Tibial nerve (tissue), 4 donors: ENCODE measurements around the gene SP5.

Experiments
- EP300 ChIP-seq, 2 donors: sonication (generic); formaldehyde crosslinking; IDR thresholded peaks; one replicate each; pipeline ENCODE4 v1.6.1; 2017; ENCODE audit warnings: antibody characterized with exemption in 2 of 2, mild to moderate bottlenecking in 1 of 2
- POLR2A ChIP-seq, 2 donors: fragments of 450-650 bp; IDR thresholded peaks; one replicate each; pipeline ENCODE4 v1.6.1; 2017; ENCODE audit warnings: antibody characterized with exemption in 2 of 2, mild to moderate bottlenecking in 2 of 2, moderate library complexity in 2 of 2
- TF ChIP-seq, protein P1 (sequence below), 5 experiments: fragments of 200-600 bp in 3 of 5; fragments of 450-650 bp in 2 of 5; sonication (generic) in 3 of 5; IDR thresholded peaks; one replicate each; pipeline ENCODE4 v1.5.1; 2016 to 2019; ENCODE audit warnings: antibody characterized with exemption in 5 of 5, mild to moderate bottlenecking in 3 of 5, moderate library complexity in 2 of 5

DNA sequence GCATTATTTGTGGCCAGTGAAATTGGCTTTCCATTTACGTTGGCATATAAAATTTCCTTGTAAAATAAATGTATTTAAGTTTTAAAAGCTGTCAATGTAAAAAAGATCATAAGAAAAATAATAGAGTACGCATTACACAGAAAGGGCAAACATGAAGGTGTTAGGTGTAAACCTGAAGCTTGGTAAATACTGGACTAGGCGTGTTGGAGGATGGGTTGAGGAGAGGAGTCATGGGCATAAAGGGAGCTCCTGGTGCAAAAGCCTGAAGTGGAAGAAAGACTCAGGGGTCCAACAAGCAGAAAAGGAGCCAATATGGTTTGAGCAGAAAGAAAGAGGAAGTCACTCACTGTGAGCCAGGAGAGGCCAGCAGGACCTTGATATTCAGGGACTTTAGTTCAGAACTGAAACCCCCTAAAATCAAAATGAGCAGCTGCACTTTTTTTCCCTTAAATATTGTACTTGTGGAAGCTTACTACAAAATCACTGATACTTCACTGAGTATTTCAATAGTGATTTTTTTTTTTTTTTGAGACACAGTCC lies 24.4 kb downstream of the SP5 start:
- TF ChIP-seq, protein P1, sequence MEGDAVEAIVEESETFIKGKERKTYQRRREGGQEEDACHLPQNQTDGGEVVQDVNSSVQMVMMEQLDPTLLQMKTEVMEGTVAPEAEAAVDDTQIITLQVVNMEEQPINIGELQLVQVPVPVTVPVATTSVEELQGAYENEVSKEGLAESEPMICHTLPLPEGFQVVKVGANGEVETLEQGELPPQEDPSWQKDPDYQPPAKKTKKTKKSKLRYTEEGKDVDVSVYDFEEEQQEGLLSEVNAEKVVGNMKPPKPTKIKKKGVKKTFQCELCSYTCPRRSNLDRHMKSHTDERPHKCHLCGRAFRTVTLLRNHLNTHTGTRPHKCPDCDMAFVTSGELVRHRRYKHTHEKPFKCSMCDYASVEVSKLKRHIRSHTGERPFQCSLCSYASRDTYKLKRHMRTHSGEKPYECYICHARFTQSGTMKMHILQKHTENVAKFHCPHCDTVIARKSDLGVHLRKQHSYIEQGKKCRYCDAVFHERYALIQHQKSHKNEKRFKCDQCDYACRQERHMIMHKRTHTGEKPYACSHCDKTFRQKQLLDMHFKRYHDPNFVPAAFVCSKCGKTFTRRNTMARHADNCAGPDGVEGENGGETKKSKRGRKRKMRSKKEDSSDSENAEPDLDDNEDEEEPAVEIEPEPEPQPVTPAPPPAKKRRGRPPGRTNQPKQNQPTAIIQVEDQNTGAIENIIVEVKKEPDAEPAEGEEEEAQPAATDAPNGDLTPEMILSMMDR (IDR thresholded peaks at IDR 0.05) = no peak
- TF ChIP-seq POLR2A (IDR thresholded peaks at IDR 0.05) (no peak), EP300 (IDR thresholded peaks at IDR 0.05) (no peak)
